GM21447 (cell line): ENCODE data around the gene NBPF12.
"Not testable (repeated sequence)": the region's sequence is repeated elsewhere in the genome, so short reads cannot be mapped to it uniquely, and the experiment has no call there.

Experiments
- ATAC-seq: cut with Tn5 transposase; IDR thresholded peaks from one replicate; pipeline ENCODE4 v1.9.1; 2021; ENCODE audit not compliant: unreplicated experiment

NBPF12 gene

GRCh38 chr1:146985855-146986254, 47.7 kb downstream of the NBPF12 start:
- not testable (repeated sequence) for ATAC-seq

DNA sequence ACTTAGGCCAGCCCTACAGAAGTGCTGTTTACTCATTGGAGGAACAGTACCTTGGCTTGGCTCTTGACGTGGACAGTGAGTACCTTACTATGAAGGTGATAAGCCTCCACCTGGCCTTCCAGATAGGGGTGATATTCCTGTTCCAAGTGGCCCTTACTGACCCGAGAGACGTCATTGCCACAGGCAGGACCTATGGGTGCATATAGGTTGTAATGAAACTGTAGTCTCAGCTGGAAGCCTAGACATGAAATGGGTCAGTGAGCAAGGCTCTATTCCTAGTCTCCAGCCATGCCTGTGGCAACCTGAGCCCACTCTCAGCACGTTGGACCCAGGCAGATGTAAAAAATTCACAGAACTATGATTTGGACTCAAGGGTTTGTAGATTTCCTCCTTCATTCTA, 48.3 kb downstream of the NBPF12 start:
- not testable (repeated sequence) for ATAC-seq

GRCh38 chr1:146987502-146987901, 49.4 kb downstream of the NBPF12 start:
- not testable (repeated sequence) for ATAC-seq

DNA sequence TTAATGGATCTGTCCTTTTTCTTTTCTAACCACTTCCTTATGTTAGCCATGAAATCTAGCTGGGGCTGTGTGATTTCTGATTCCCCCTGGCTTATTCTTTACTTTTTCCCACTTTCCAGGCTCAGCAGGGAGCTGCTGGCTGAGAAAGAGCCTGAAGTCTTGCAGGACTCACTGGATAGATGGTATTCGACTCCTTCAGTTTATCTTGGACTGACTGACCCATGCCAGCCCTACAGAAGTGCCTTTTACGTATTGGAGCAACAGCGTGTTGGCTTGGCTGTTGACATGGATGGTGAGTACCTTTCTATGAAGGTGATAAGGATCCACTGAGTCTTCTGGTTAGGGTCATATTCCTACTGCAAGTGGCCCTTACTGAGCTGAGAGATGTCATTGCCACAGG, 51.3 kb downstream of the NBPF12 start:
- not testable (repeated sequence) for ATAC-seq

GRCh38 chr1:147008495-147008894, 70.4 kb downstream of the NBPF12 start:
- not testable (repeated sequence) for ATAC-seq

DNA sequence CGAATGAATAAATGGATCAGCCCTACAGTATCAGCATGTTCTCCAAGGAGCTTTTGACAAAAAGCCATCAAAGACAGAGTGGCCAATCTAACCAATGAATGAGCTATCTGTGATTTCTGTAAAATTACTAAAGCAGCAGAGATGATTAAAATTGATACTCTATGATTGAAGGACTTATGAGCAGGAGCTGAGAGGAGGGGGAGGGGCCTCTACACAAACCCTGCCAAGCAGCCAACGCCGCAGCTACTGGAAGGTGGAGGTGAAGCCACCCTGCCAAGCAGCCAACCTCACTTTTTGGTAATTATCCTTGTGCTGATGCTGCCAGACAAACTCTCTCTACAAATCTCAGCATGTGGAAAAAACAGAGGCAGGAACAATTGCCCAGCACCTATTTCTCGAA, 88.9 kb downstream of the NBPF12 start:
- ATAC-seq = not testable (repeated sequence)

GRCh38 chr1:147030066-147030653, 92.0 kb downstream of the NBPF12 start:
- not testable (repeated sequence) for ATAC-seq

DNA sequence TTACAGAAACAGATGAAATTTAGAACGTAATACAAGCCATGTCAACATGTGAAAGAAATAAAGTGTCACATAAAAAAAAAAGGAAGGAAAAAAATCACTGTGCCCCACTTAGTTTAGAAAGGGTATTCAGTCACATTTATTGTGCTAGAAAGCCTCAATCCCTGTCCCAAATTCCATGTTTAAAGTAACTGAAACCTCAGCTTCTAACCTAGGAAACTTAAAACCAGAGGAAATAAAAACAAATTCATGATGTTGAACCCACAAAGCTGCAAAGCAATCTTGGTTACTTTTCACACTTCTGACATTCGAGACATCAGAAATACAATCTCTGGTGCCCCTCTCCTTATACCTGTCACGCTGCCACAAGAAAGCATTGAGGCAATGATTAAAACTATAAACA, 101.8 kb downstream of the NBPF12 start:
- ATAC-seq = no peak

- not testable (repeated sequence) for ATAC-seq
These were observed 104.8 kb downstream of the NBPF12 start for GRCh38 chr1:147042891-147043290.

DNA sequence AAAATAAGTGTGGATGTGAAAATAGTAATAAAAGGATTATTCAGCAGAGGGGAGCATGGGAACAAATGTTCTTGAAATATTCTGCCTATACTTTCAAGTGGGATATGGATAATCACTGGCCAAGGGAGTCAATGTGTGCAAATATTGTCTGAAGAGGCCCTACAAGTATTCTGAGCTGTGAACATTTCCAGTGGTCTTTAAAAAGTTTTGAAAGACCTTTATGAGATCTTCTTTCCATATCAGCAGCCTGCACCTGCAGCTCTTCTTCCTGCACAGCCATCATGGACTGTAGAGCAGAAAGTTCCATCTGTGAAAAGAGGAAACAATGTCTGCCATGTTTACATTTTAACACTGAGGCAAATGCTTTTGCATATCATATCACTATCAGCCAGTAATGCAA, 106.4 kb downstream of the NBPF12 start:
- not testable (repeated sequence) for ATAC-seq
